K562 (cell line): ENCODE data around the gene EPHA10. TPM values are rescaled to one million over a fixed set of nuclear protein-coding genes. Genes with fewer than 3 reads are reported as not detected.

Source experiments
- EZH2 ChIP-seq: IDR thresholded peaks from 2 replicates; pipeline ENCODE4 v1.6.1; 2012; ENCODE audit warnings: low read depth, mild to moderate bottlenecking, inconsistent platforms, low read length, borderline replicate concordance
- FOXP4 ChIP-seq: sonication (generic); formaldehyde crosslinking; IDR thresholded peaks from 2 replicates; pipeline ENCODE4 v1.8.0; 2022; ENCODE audit warnings: mild to moderate bottlenecking, missing genetic modification reagents, borderline replicate concordance
- GABPB2 ChIP-seq: fragments of 250-450 bp; sonication (Bioruptor Pico); conservative IDR thresholded peaks from 2 replicates; pipeline ENCODE4 v1.5.1; 2021; ENCODE audit warnings: mild to moderate bottlenecking
- LARP7 ChIP-seq: fragments of 450-650 bp; IDR thresholded peaks from 2 replicates; pipeline ENCODE4 v1.6.1; 2016
- MAZ ChIP-seq, 2 experiments: fragments of 450-650 bp in 1 of 2; sonication (generic) in 1 of 2; formaldehyde crosslinking; IDR thresholded peaks in 1 of 2; conservative IDR thresholded peaks in 1 of 2; 2 replicates each; pipeline versions ENCODE4 v1.4.0 to v1.5.0; 2020; ENCODE audit warnings: mild to moderate bottlenecking in 1 of 2, missing genetic modification reagents in 1 of 2
- MEF2A ChIP-seq: IDR thresholded peaks from 2 replicates; pipeline ENCODE4 v1.6.1; 2011; ENCODE audit warnings: low read depth, mild to moderate bottlenecking, low read length, moderate library complexity; ENCODE audit not compliant: control insufficient read depth
- MLX ChIP-seq, 2 experiments: fragments of 450-650 bp in 1 of 2; sonication (generic) in 1 of 2; formaldehyde crosslinking; conservative IDR thresholded peaks; 2 replicates each; pipeline versions ENCODE4 v1.4.0 to v1.8.1; 2020 to 2022; ENCODE audit warnings: mild to moderate bottlenecking in 1 of 2, missing genetic modification reagents in 1 of 2
- MTA2 ChIP-seq: fragments of 450-650 bp; IDR thresholded peaks from 2 replicates; pipeline ENCODE4 v1.6.1; 2016; ENCODE audit warnings: low read depth
- SRF ChIP-seq, 2 experiments: fragments of 250-450, 450-650 bp in 1 of 2; sonication (Bioruptor Pico) in 1 of 2; sonication (generic) in 1 of 2; formaldehyde crosslinking; IDR thresholded peaks; 2 replicates each; pipeline versions ENCODE4 v1.5.0 to v1.5.1; 2020 to 2022; ENCODE audit warnings: mild to moderate bottlenecking in 1 of 2, missing genetic modification reagents in 1 of 2
- ZC3H4 ChIP-seq: sonication (generic); formaldehyde crosslinking; IDR thresholded peaks from 2 replicates; pipeline ENCODE4 v1.9.0; 2021; ENCODE audit warnings: missing genetic modification reagents, borderline replicate concordance
- ZNF175 ChIP-seq: fragments of 200-800 bp; sonication (Bioruptor generic); IDR thresholded peaks from 2 replicates; pipeline ENCODE4 v1.6.1; 2016; ENCODE audit warnings: low read depth, mild to moderate bottlenecking, missing genetic modification characterization, missing compliant biosample characterization
- ZNF263 ChIP-seq: sonication (generic); formaldehyde crosslinking; IDR thresholded peaks from 2 replicates; pipeline ENCODE4 v1.8.0; 2022; ENCODE audit warnings: mild to moderate bottlenecking, missing genetic modification reagents, borderline replicate concordance
- ZNF384 ChIP-seq: IDR thresholded peaks from 2 replicates; pipeline ENCODE4 v1.6.1; 2012; ENCODE audit warnings: low read depth, low read length, improper control_type of control experiment
- ZNF395 ChIP-seq: fragments of 200-800 bp; sonication (Bioruptor generic); IDR thresholded peaks from 2 replicates; pipeline ENCODE4 v1.6.1; 2017; ENCODE audit warnings: missing genetic modification characterization, missing compliant biosample characterization
- polyA plus RNA-seq, 8 experiments: library from polyadenylated mRNA; depleted of rRNA in 4 of 8; stranded (reverse) in 5 of 8; unstranded in 3 of 8; fragments of >200 nt; fragmentation: Nextera tagmentation in 2 of 8; fragmentation: Illumina TruSeq in 1 of 8; extraction: Ambion mirVana in 2 of 8; extraction: Trizol in 1 of 8; gene quantifications; 2 replicates each; pipeline versions ENCODE4 v1.2.1 to v1.2.3, GENCODE V29; 2011 to 2014; ENCODE audit warnings: inconsistent platforms in 1 of 8, missing spikeins in 1 of 8
- total RNA-seq, 7 experiments: library from RNA; depleted of rRNA in 6 of 7; stranded (reverse); fragments of >200 nt in 6 of 7; fragmentation: Illumina TruSeq in 2 of 7; extraction: Trizol in 2 of 7; gene quantifications; 2 replicates each; pipeline versions ENCODE4 v1.2.1 to v1.2.3, GENCODE V29; 2011 to 2021; ENCODE audit warnings: low replicate concordance in 1 of 7

The EPHA10 gene
- total and polyA plus RNA-seq, 9 of the 15 experiments (the other 6 are each of a cell fraction or from before 2014, with no cell fraction given), result 0.03 TPM; not detected in 8

- TF ChIP-seq EZH2, result 0 out of 2 replicates have a peak, but pooled peaks have one; percentile 53
- TF ChIP-seq SRF (CRISPR knock-in tag; IDR thresholded peaks at IDR 0.05), result peak in 1 of 2 experiments; percentile 97; a peak in 2 of 4 replicates
- TF ChIP-seq MLX (CRISPR knock-in tag; conservative IDR thresholded peaks at IDR 0.05), result peak in 1 of 2 experiments; percentile 99; a peak in 2 of 4 replicates
- no peak for TF ChIP-seq LARP7
- TF ChIP-seq ZNF384, result no peak
- TF ChIP-seq ZC3H4 (CRISPR knock-in tag), result no peak
- TF ChIP-seq GABPB2 (CRISPR knock-in tag), result no peak
- peak; percentile 93 for TF ChIP-seq ZNF263
- TF ChIP-seq MTA2, result no peak
- TF ChIP-seq FOXP4 (CRISPR knock-in tag), result peak; percentile 99
- peak; percentile 75 for TF ChIP-seq ZNF175 (CRISPR knock-in tag)
- peak; percentile 52 to 99 for TF ChIP-seq MAZ (CRISPR knock-in tag; conservative IDR thresholded peaks at IDR 0.05 in 1 of 2, IDR thresholded peaks at IDR 0.05 in 1 of 2)
- TF ChIP-seq MEF2A, result 0 out of 2 replicates have a peak, but pooled peaks have one; percentile 14
- TF ChIP-seq ZNF395 (CRISPR knock-in tag), result peak; percentile 96; the same call in 1 of the 2 replicates
These were observed 500 bp downstream of the EPHA10 start (continued) for GRCh38 chr1:37764414-37764825.
